GM19467 (cell line): ENCODE measurements around the gene PALD1.

ENCODE experiments used
- ATAC-seq: cut with Tn5 transposase; IDR thresholded peaks from one replicate; pipeline ENCODE4 v1.9.1; 2021; ENCODE audit warnings: mild to moderate bottlenecking, moderate library complexity; ENCODE audit not compliant: unreplicated experiment

The PALD1 gene

GRCh38 chr10:70552586-70552985, 74.0 kb downstream of the PALD1 start:
- ATAC-seq = no peak

GRCh38 chr10:70555371-70555770, 76.8 kb downstream of the PALD1 start:
- ATAC-seq = no peak

GRCh38 chr10:70557086-70557845, 78.7 kb downstream of the PALD1 start:
- no peak for ATAC-seq

GRCh38 chr10:70557876-70558275, 79.3 kb downstream of the PALD1 start:
- ATAC-seq = no peak

- no peak for ATAC-seq
Observed at GRCh38 chr10:70558295-70558694, 79.7 kb downstream of the PALD1 start.

GRCh38 chr10:70558871-70559810, 80.6 kb downstream of the PALD1 start:
- ATAC-seq = peak; percentile 53

GRCh38 chr10:70559861-70560260, 81.3 kb downstream of the PALD1 start:
- ATAC-seq = no peak

GRCh38 chr10:70560511-70560941, 82.0 kb downstream of the PALD1 start:
- ATAC-seq = no peak

GRCh38 chr10:70561070-70561469, 82.5 kb downstream of the PALD1 start:
- ATAC-seq = no peak

- ATAC-seq = no peak
Observed at GRCh38 chr10:70561558-70561957, 83.0 kb downstream of the PALD1 start.

- no peak for ATAC-seq
Observed at GRCh38 chr10:70562036-70562755, 83.6 kb downstream of the PALD1 start.

- ATAC-seq = no peak
Observed at GRCh38 chr10:70563230-70563629, 84.7 kb downstream of the PALD1 start.

GRCh38 chr10:70564113-70564725, 85.7 kb downstream of the PALD1 start:
- ATAC-seq = no peak

GRCh38 chr10:70564901-70565351, 86.4 kb downstream of the PALD1 start:
- ATAC-seq = no peak

- ATAC-seq = no peak
Observed at GRCh38 chr10:70565556-70566514, 87.3 kb downstream of the PALD1 start.

- no peak for ATAC-seq
Observed at GRCh38 chr10:70566515-70567290, 88.1 kb downstream of the PALD1 start.

GRCh38 chr10:70567603-70568002, 89.0 kb downstream of the PALD1 start:
- no peak for ATAC-seq

GRCh38 chr10:70568113-70568512, 89.5 kb downstream of the PALD1 start:
- no peak for ATAC-seq
